C4-2B (cell line): ENCODE measurements around the gene KRT76.

ENCODE experiments used
- H3K27ac ChIP-seq: fragments of 450-650 bp; 2 replicates; pipeline ENCODE4 v1.5.1; 2017
- ZFX ChIP-seq: fragments of 450-650 bp; IDR thresholded peaks from 2 replicates; pipeline ENCODE4 v1.6.1; 2017
- TF ChIP-seq, protein P1 (sequence below): fragments of 450-650 bp; conservative IDR thresholded peaks from 2 replicates; pipeline ENCODE4 v1.5.1; 2017; ENCODE audit warnings: mild to moderate bottlenecking

KRT76 gene

DNA sequence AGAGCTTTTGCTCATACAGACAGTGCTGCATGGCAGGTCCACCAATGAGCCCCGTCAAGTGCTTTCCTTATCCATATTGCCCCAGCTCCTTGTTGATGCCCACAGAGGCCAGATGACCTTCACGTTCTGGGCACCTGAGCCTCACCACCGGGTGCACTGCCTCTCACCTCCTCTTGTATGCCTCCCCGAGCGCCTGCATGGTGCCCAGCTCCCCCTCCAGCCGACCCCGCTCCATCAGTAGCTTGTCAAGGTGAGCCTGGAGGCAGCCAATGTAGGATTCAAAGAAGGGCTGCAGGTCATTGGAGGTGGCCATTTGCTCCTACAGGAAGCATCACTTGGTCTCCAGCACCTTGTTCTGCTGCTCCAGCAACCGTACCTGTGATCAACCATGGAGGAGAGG, 42.0 kb downstream of the KRT76 start:
- no peak overlapping the region for H3K27ac ChIP-seq
- no peak for TF ChIP-seq ZFX

DNA sequence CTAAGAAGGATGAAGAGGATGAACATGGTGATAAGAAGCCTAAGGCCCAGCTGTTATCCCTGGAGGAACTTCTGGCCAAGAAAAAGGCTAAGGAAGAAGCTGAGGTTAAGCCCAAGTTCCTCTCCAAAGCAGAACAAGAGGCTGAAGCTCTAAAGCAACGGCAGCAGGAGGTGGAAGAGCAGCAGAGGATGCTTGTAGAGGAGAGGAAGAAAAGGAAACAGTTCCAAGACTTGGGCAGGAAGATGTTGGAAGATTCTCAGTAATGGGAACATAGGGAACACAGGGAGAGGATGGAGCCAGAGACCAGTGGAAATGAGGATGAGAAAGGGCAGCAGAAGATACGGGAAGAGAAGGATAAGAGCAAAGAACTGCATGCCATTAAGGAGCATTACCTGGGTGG, 46.4 kb downstream of the KRT76 start:
- no peak overlapping the region for H3K27ac ChIP-seq
- no peak for TF ChIP-seq ZFX
- TF ChIP-seq, protein P1, sequence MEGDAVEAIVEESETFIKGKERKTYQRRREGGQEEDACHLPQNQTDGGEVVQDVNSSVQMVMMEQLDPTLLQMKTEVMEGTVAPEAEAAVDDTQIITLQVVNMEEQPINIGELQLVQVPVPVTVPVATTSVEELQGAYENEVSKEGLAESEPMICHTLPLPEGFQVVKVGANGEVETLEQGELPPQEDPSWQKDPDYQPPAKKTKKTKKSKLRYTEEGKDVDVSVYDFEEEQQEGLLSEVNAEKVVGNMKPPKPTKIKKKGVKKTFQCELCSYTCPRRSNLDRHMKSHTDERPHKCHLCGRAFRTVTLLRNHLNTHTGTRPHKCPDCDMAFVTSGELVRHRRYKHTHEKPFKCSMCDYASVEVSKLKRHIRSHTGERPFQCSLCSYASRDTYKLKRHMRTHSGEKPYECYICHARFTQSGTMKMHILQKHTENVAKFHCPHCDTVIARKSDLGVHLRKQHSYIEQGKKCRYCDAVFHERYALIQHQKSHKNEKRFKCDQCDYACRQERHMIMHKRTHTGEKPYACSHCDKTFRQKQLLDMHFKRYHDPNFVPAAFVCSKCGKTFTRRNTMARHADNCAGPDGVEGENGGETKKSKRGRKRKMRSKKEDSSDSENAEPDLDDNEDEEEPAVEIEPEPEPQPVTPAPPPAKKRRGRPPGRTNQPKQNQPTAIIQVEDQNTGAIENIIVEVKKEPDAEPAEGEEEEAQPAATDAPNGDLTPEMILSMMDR, result no peak

DNA sequence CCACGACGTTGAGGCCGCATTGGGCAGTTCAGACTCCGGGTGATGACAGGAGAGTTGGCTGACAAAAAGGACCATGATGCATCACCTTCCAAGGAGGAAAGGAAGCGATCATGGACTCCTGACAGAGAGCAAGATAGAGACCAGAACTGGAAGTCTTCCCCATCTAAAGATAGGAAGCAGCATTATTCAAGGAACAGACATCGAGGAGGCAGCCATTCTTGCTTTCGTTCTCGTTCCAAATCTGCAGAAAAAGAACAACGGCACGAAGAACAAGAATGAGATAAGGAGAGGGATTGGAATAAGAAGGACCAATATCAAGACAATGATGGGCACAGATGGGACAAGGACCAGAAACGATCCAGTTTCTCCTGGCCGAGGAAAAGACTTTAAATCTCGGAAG, 46.8 kb downstream of the KRT76 start:
- TF ChIP-seq ZFX, result no peak
- TF ChIP-seq, protein P1, result no peak
- no peak overlapping the region for H3K27ac ChIP-seq

DNA sequence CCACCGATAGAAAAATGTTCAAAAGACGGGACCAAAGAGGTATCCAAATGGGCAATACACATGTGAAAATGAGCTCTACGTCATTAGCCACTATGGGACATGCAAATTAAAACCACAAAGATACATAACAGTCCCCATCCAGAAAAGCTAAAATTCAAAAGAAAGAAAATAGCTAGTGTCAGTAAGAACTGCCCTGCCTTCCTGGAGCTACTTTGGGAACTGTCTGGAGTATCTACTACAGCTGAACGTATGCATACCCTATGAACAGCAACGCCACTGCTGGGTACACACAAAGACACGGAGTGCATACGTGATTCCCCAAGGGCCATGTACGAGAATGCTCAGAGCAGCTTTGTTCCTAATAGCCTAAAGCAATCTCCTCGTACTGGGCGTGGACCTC, 48.0 kb downstream of the KRT76 start:
- TF ChIP-seq ZFX, result no peak
- TF ChIP-seq, protein P1, result no peak
- no peak overlapping the region for H3K27ac ChIP-seq

DNA sequence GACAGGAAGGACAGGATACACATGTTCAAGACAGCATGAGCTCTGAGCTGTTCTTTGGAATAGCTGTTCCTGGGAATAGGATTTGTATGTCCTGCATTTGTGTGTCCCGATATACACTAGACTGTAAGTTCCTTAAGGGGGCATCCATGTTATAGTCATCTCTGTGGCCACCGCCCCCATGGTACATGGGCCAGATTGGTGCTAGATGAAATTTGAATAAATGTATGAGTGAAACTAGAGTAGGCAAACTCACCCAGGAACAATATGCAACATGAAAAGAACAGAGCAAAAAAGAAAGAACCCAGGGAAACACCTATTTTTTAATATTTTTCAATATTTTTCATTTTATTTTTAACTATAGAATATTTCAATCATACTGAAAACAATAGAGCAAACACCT, 48.8 kb downstream of the KRT76 start:
- no peak overlapping the region for H3K27ac ChIP-seq
- TF ChIP-seq, protein P1, result no peak
- TF ChIP-seq ZFX, result no peak

DNA sequence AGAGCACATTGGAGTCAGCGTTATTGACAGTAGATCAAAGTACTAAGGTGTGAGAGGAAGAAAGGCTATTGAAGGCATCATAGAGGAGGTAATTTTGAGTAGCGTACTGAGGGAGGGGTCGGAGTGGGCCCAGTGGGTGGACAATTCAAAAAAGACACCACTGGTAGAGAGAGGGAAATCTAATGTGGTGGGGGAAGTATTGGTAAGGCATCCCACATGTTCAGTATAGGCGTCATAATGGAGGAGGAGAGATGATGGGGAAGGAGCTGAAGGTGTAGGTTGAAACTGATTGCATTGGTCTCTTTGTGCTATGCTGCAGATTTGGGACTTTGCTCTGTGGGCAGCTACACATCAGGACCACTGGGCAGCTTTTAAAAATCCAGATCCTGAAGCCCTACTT, 50.1 kb downstream of the KRT76 start:
- no peak for TF ChIP-seq ZFX
- TF ChIP-seq, protein P1, result no peak

DNA sequence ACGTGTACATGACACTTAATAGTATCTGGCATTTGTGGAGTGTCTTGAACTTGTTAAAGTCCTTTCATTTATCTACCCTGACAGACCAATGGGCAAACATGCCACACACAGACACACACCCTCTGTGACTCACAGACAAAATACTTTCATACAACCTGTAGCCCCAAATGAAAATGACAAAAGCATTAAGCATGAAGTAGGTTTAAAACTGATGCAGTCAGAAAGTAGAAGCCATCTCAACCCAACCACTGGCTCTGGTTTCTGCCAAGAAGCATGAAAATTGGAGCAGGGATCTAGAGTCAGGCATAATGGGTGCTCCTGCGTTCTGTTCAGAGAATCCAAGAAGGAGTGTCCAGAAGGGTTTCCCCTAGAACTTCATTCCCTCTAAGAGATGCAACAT, 50.7 kb downstream of the KRT76 start:
- H3K27ac ChIP-seq, result no peak overlapping the region
- TF ChIP-seq, protein P1, result no peak
- TF ChIP-seq ZFX, result no peak

More for the DNA sequence above, 50.1 kb downstream of the KRT76 start:
- H3K27ac ChIP-seq, result no peak overlapping the region

DNA sequence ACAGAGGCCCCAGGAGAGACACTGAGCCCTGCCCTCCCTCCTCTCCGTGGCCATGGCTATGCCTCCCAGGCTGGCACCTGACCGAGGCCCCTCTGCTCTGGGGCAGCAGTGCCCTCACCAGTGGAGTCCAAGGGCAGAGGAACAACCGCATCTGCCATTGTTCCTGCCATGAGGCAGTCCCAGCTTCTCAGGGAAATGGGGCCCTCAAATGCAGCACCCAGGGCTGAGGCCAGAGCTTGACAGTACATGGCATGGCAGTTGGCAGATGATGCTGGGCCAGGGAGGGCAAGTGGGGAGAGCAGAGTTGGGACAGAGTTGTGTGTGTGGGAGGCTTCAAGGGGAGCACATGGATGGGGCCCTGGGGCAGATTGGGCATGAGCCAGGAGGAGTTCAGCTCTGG, 52.8 kb downstream of the KRT76 start:
- H3K27ac ChIP-seq, result no peak overlapping the region
- TF ChIP-seq, protein P1, result no peak
